H1 (cell line): ENCODE results near the gene NKTR. TPM values are rescaled to one million over a fixed set of nuclear protein-coding genes. Genes with fewer than 3 reads are reported as not detected.

Experiments used
- CTCF ChIA-PET: fragments of 300-600 bp; sonication (Branson Sonifier 250); formaldehyde crosslinking; loops from one replicate; lab custom pipeline; 2021; ENCODE audit not compliant: partially characterized antibody; lab: Charles Lee
- POLR2A ChIA-PET: fragments of 300-600 bp; sonication (Branson Sonifier 250); formaldehyde crosslinking; loops from one replicate; lab custom pipeline; 2021; ENCODE audit warnings: inconsistent platforms; ENCODE audit not compliant: partially characterized antibody; lab: Charles Lee
- DNase-seq, 2 experiments: peaks; one replicate each; pipeline versions ENCODE4 v3.0.0 to v3.0.0-alpha.2; 2010 to 2022; ENCODE audit warnings: low spot score in 2 of 2, low read depth in 1 of 2, mixed read lengths in 1 of 2
- FAIRE-seq: peaks from 2 replicates; lab custom pipeline; 2011; peaks lifted over from hg19 to GRCh38; lab: Jason Lieb, UNC
- H2AFZ ChIP-seq: 2 replicates; pipeline ENCODE4 v1.8.1; 2012; ENCODE audit warnings: low read length, inconsistent platforms
- H2AK5ac ChIP-seq: 2 replicates; pipeline ENCODE4 v1.6.1; 2013; ENCODE audit warnings: low read depth, low read length
- H2BK120ac ChIP-seq: replicated peaks from 2 replicates; pipeline ENCODE3; 2013; ENCODE audit warnings: low read depth, low read length, inconsistent platforms
- H2BK12ac ChIP-seq: 2 replicates; pipeline ENCODE4 v1.6.1; 2013; ENCODE audit warnings: low read depth, low read length
- H2BK15ac ChIP-seq: 2 replicates; pipeline ENCODE4 v1.6.1; 2013; ENCODE audit warnings: low read length
- H2BK20ac ChIP-seq: 2 replicates; pipeline ENCODE4 v1.6.1; 2013; ENCODE audit warnings: low read length
- H2BK5ac ChIP-seq: 2 replicates; pipeline ENCODE4 v1.6.1; 2013; ENCODE audit warnings: low read depth, low read length
- H3K14ac ChIP-seq: 2 replicates; pipeline ENCODE4 v1.6.1; 2013; ENCODE audit warnings: inconsistent platforms; ENCODE audit not compliant: insufficient read length
- H3K18ac ChIP-seq: 2 replicates; pipeline ENCODE4 v1.6.1; 2013; ENCODE audit warnings: low read length; ENCODE audit errors: extremely low read depth
- H3K23ac ChIP-seq: 2 replicates; pipeline ENCODE4 v1.6.1; 2013; ENCODE audit warnings: inconsistent platforms; ENCODE audit not compliant: insufficient read length
- H3K23me2 ChIP-seq: 2 replicates; pipeline ENCODE4 v1.6.1; 2013; ENCODE audit warnings: low read depth, low read length
- H3K27ac ChIP-seq: 2 replicates; pipeline ENCODE4 v1.6.1; 2011; ENCODE audit warnings: low read depth, low read length, inconsistent platforms
- H3K27me3 ChIP-seq, 4 experiments: replicated peaks in 1 of 4; 1 replicate in 1 of 4; 2 replicates in 3 of 4; pipeline versions ENCODE4 v1.6.1 to v1.8.1; 2011 to 2013; ENCODE audit warnings: low read length in 3 of 4, mild to moderate bottlenecking in 3 of 4, inconsistent platforms in 2 of 4, mixed read lengths in 2 of 4, moderate library complexity in 1 of 4; ENCODE audit not compliant: control insufficient read depth in 3 of 4, insufficient read depth in 3 of 4; ENCODE audit errors: extremely low read depth in 1 of 4
- H3K36me3 ChIP-seq, 4 experiments: 2 replicates each; pipeline versions ENCODE4 v1.6.1 to v1.8.1; 2011 to 2013; ENCODE audit warnings: mild to moderate bottlenecking in 4 of 4, low read length in 3 of 4, moderate library complexity in 2 of 4, control low read depth in 1 of 4, inconsistent platforms in 1 of 4; ENCODE audit not compliant: insufficient read depth in 4 of 4, control insufficient read depth in 2 of 4
- H3K4ac ChIP-seq: replicated peaks from 2 replicates; pipeline ENCODE3; 2013; ENCODE audit warnings: low read length, low read depth, mixed read lengths, inconsistent platforms; ENCODE audit not compliant: insufficient read length
- H3K4me1 ChIP-seq, 4 experiments: replicated peaks in 1 of 4; 1 replicate in 1 of 4; 2 replicates in 3 of 4; pipeline versions ENCODE4 v1.6.1 to v1.8.1; 2011 to 2013; ENCODE audit warnings: low read length in 3 of 4, inconsistent platforms in 2 of 4, mixed read lengths in 1 of 4; ENCODE audit not compliant: insufficient read depth in 4 of 4, control insufficient read depth in 3 of 4
- H3K4me2 ChIP-seq, 2 experiments: 2 replicates each; pipeline versions ENCODE4 v1.6.1 to v1.8.1; 2011 to 2013; ENCODE audit warnings: low read depth in 2 of 2, low read length in 2 of 2, control low read depth in 1 of 2, inconsistent platforms in 1 of 2, mild to moderate bottlenecking in 1 of 2; ENCODE audit not compliant: insufficient read depth in 1 of 2
- H3K4me3 ChIP-seq, 4 experiments: fragments of 200-600, 300-600 bp in 1 of 4; sonication (generic), shearing (Covaris generic), sonication (Bioruptor Twin) in 1 of 4; 2 replicates each; pipeline versions ENCODE4 v1.5.1 to v1.8.1; 2011 to 2016; ENCODE audit warnings: low read length in 4 of 4, low read depth in 3 of 4, control low read depth in 2 of 4, inconsistent platforms in 2 of 4, mild to moderate bottlenecking in 2 of 4, mixed read lengths in 1 of 4, moderate library complexity in 1 of 4; ENCODE audit not compliant: insufficient read depth in 2 of 4; ENCODE audit errors: extremely low read depth in 1 of 4
- H3K56ac ChIP-seq: replicated peaks from 2 replicates; pipeline ENCODE3; 2013; ENCODE audit warnings: low read depth, mild to moderate bottlenecking, mixed read lengths, low read length, inconsistent platforms; ENCODE audit not compliant: insufficient read length
- H3K79me1 ChIP-seq: 2 replicates; pipeline ENCODE4 v1.6.1; 2013; ENCODE audit warnings: low read depth, low read length, control low read depth
- H3K79me2 ChIP-seq, 2 experiments: 2 replicates each; pipeline versions ENCODE4 v1.6.1 to v1.8.1; 2012 to 2013; ENCODE audit warnings: low read length in 2 of 2, mild to moderate bottlenecking in 2 of 2, inconsistent platforms in 1 of 2; ENCODE audit not compliant: insufficient read depth in 2 of 2, control insufficient read depth in 1 of 2
- H3K9ac ChIP-seq, 4 experiments: replicated peaks in 1 of 4; 1 replicate in 1 of 4; 2 replicates in 3 of 4; pipeline versions ENCODE4 v1.6.1 to v1.8.1; 2011 to 2013; ENCODE audit warnings: low read depth in 3 of 4, low read length in 3 of 4, control low read depth in 2 of 4, mild to moderate bottlenecking in 2 of 4, moderate library complexity in 2 of 4, inconsistent platforms in 1 of 4; ENCODE audit errors: extremely low read depth in 1 of 4
- H3K9me3 ChIP-seq, 2 experiments: 2 replicates each; pipeline versions ENCODE4 v1.6.1 to v1.8.1; 2012 to 2013; ENCODE audit warnings: mild to moderate bottlenecking in 2 of 2, moderate library complexity in 2 of 2, control low read depth in 1 of 2, inconsistent platforms in 1 of 2, low read depth in 1 of 2, low read length in 1 of 2, mixed read lengths in 1 of 2; ENCODE audit not compliant: insufficient read depth in 2 of 2
- H4K20me1 ChIP-seq, 2 experiments: replicated peaks in 1 of 2; 2 replicates each; pipeline versions ENCODE3 to v1.8.1; 2011 to 2013; ENCODE audit warnings: inconsistent platforms in 2 of 2, low read length in 2 of 2, mild to moderate bottlenecking in 1 of 2; ENCODE audit not compliant: insufficient read depth in 2 of 2, control insufficient read depth in 1 of 2
- H4K5ac ChIP-seq: 2 replicates; pipeline ENCODE4 v1.6.1; 2013; ENCODE audit warnings: low read length, low read depth, mixed read lengths, inconsistent platforms; ENCODE audit not compliant: insufficient read length
- H4K8ac ChIP-seq: 2 replicates; pipeline ENCODE4 v1.8.0; 2013; ENCODE audit warnings: mild to moderate bottlenecking, moderate library complexity, low read length, inconsistent platforms; ENCODE audit not compliant: insufficient read depth; ENCODE audit errors: extremely low read depth
- H4K91ac ChIP-seq: replicated peaks from 2 replicates; pipeline ENCODE3; 2013; ENCODE audit warnings: low read length, mixed read lengths, inconsistent platforms; ENCODE audit not compliant: insufficient read length
- EZH2 ChIP-seq: fragments of 200-600 bp; sonication (generic); IDR thresholded peaks from 2 replicates; pipeline ENCODE4 v1.7.1; 2012; ENCODE audit warnings: low read depth, mild to moderate bottlenecking, moderate library complexity, low read length, inconsistent platforms; ENCODE audit not compliant: severe bottlenecking
- JUN ChIP-seq: IDR thresholded peaks from 2 replicates; pipeline ENCODE4 v1.6.1; 2011; ENCODE audit warnings: low read depth, mild to moderate bottlenecking, improper control_type of control experiment, low read length
- JUND ChIP-seq: IDR thresholded peaks from 2 replicates; pipeline ENCODE4 v1.6.1; 2011; ENCODE audit warnings: mild to moderate bottlenecking, improper control_type of control experiment, low read length
- NANOG ChIP-seq: IDR thresholded peaks from 2 replicates; pipeline ENCODE4 v1.6.1; 2011; ENCODE audit warnings: low read length, low read depth, mild to moderate bottlenecking, inconsistent platforms; ENCODE audit not compliant: insufficient read depth, poor library complexity, severe bottlenecking
- POLR2A ChIP-seq, 2 experiments: IDR thresholded peaks; 1 replicate in 1 of 2; 2 replicates in 1 of 2; pipeline ENCODE4 v1.6.1; 2011; ENCODE audit warnings: low read depth in 2 of 2, low read length in 2 of 2, mild to moderate bottlenecking in 2 of 2; ENCODE audit errors: control extremely low read depth in 1 of 2
- POLR2AphosphoS5 ChIP-seq: IDR thresholded peaks from 2 replicates; pipeline ENCODE4 v1.6.1; 2011; ENCODE audit warnings: low read depth, low read length
- RXRA ChIP-seq: IDR thresholded peaks from 2 replicates; pipeline ENCODE4 v1.6.1; 2011; ENCODE audit warnings: low read depth, mild to moderate bottlenecking, low read length, moderate library complexity; ENCODE audit not compliant: insufficient read depth
- SAP30 ChIP-seq: fragments of 300-600 bp; sonication (generic); IDR thresholded peaks from 2 replicates; pipeline ENCODE4 v1.7.1; 2012; ENCODE audit warnings: low read length, moderate library complexity, mild to moderate bottlenecking, inconsistent platforms; ENCODE audit not compliant: insufficient read depth, insufficient replicate concordance
- SIN3A ChIP-seq, 2 experiments: IDR thresholded peaks in 1 of 2; conservative IDR thresholded peaks in 1 of 2; 2 replicates each; pipeline ENCODE4 v1.6.1; 2011 to 2012; ENCODE audit warnings: low read length in 2 of 2, improper control_type of control experiment in 1 of 2, low read depth in 1 of 2, mild to moderate bottlenecking in 1 of 2
- SP2 ChIP-seq: IDR thresholded peaks from 2 replicates; pipeline ENCODE4 v1.6.1; 2012; ENCODE audit warnings: mild to moderate bottlenecking, low read length, inconsistent platforms
- TBP ChIP-seq: IDR thresholded peaks from 2 replicates; pipeline ENCODE4 v1.6.1; 2011; ENCODE audit warnings: low read depth, low read length, improper control_type of control experiment
- USF2 ChIP-seq: IDR thresholded peaks from 2 replicates; pipeline ENCODE4 v1.6.1; 2011; ENCODE audit warnings: low read length, improper control_type of control experiment
- YY1 ChIP-seq: IDR thresholded peaks from 2 replicates; pipeline ENCODE4 v1.6.1; 2011; ENCODE audit warnings: low read depth, mild to moderate bottlenecking, low read length
- WGBS, 2 experiments: shearing (Covaris generic) in 1 of 2; methylation state at CpG; one replicate each; pipeline versions ENCODE4 v1.1.6 to v1.1.7; 2013 to 2015; ENCODE audit warnings: low lambda C conversion rate in 2 of 2, mixed read lengths in 2 of 2, inconsistent platforms in 1 of 2, low coverage in 1 of 2, missing lambda C conversion rate in 1 of 2; ENCODE audit not compliant: insufficient replicate concordance in 2 of 2, insufficient coverage in 1 of 2, insufficient read length in 1 of 2; ENCODE audit errors: extremely low coverage in 1 of 2, missing lambda C conversion rate in 1 of 2; 5-methylcytosine and 5-hydroxymethylcytosine counted together
- polyA plus RNA-seq, 7 experiments: library from polyadenylated mRNA; depleted of rRNA in 3 of 7; stranded (reverse) in 5 of 7; unstranded in 2 of 7; fragments of >200 nt in 5 of 7; fragments of 200-250 nt in 2 of 7; gene quantifications; 1 replicate in 5 of 7; 2 replicates in 1 of 7; 4 replicates in 1 of 7; pipeline versions ENCODE4 v1.2.1 to v1.2.3, GENCODE V29; 2011 to 2013; ENCODE audit warnings: missing spikeins in 2 of 7, mixed read lengths in 2 of 7
- total RNA-seq: library from RNA; stranded (reverse); fragmentation: NEBNext Ultra II Directional; extraction: Animal tissue kit (Norgen Biotek cat#: 25700); gene quantifications from 2 replicates; pipeline ENCODE4 v1.2.1, GENCODE V29; 2021

NKTR gene
- total and polyA plus RNA-seq, 2 of the 8 experiments (the other 6 are each of a cell fraction or from before 2014, with no cell fraction given) = 24.1 to 62.2 TPM

- Histone ChIP-seq H3K14ac (no peak overlapping the region), H2AK5ac (no peak overlapping the region), H3K23me2 (no peaks in the 10 kb centered on the region), H3K18ac (no peak overlapping the region), H3K56ac (no peak overlapping the region), H3K27ac (no peak overlapping the region), H3K9ac (no peak overlapping the region), H4K5ac (no peak overlapping the region), H3K79me1 (0 out of 2 replicates have a peak, but pooled peaks cover 6% of the 10 kb centered on the region), H3K4me3 (no peak overlapping the region), H4K91ac (no peak overlapping the region), H2BK12ac (no peak overlapping the region), H3K4me2 (no peak overlapping the region), H2BK5ac (no peak overlapping the region), H3K36me3 (peaks cover 0 to 10% (median 3%) of the 10 kb centered on the region in 4 experiments; a peak in 3 of 8 replicates), H3K4ac (no peak overlapping the region), H3K9me3 (no peaks in the 10 kb centered on the region), H3K4me1 (no peaks in the 10 kb centered on the region), H2AFZ (no peak overlapping the region), H2BK20ac (no peak overlapping the region), H4K8ac (no peak overlapping the region), H2BK120ac (no peak overlapping the region), H3K27me3 (no peaks in the 10 kb centered on the region), H3K23ac (no peak overlapping the region), H2BK15ac (no peak overlapping the region), H4K20me1 (peaks cover 0 to 5% of the 10 kb centered on the region in 2 experiments), H3K79me2 (peaks cover 6 to 90% of the 10 kb centered on the region in 2 experiments)
- DNase-seq (no peak), FAIRE-seq (peak; percentile 45)
- CTCF ChIA-PET = interaction anchor here (0.6 to 3.1 kb wide), 25 partner anchors 8 to 187 kb away, joined by 3 to 26 read pairs (median 4); partner anchors contain the start of genes NKTR and SEC22C
- POLR2A ChIA-PET = interaction anchor here (0.7 to 6.0 kb wide), 7 partner anchors 11 to 37 kb away, joined by 3 to 45 read pairs (median 6); partner anchors contain the start of genes NKTR, SEC22C and SS18L2
- WGBS, 2 experiments = 94% methylated on average over 2 of the region's 2 CpGs; no CpG with 5 or more reads in 1 of the 2 experiments
- TF ChIP-seq SP2 (no peak), EZH2 (no peak), JUND (no peak), USF2 (no peak), YY1 (no peak), SAP30 (no peak), NANOG (no peak), POLR2AphosphoS5 (no peak), JUN (no peak), POLR2A (IDR thresholded peaks at IDR 0.05; ENCODE audit: control extremely low read depth in 1 of 2, low read depth in 2 of 2, low read length in 2 of 2) (no peak), TBP (no peak), SIN3A (conservative IDR thresholded peaks at IDR 0.05 in 1 of 2, IDR thresholded peaks at IDR 0.05 in 1 of 2; ENCODE audit: low read depth in 1 of 2, low read length in 2 of 2) (no peak), RXRA (no peak)
Measured at GRCh38 chr3:42613462-42613861, 13.0 kb downstream of the NKTR start.
